Stimulated activated effector memory CD8-positive, alpha-beta T cell treated with anti-CD3 and anti-CD28 coated beads, Interleukin-12 subunit alpha, Interleukin-12 subunit beta, amount 100 ng/mL, for 72 hours (primary cell): ENCODE results near the gene CYP2D6.
A peak's percentile ranks its signal among the peaks of the same experiment; 100 is the strongest.

ENCODE experiments used
- ATAC-seq: fragments of 150-1000 bp; cut with Tn5 transposase; 2 replicates; pipeline ENCODE4 v1.10.0; 2021
- DNase-seq, 2 donors: peaks; one replicate each; pipeline ENCODE4 v3.0.0; 2021 to 2022; ENCODE audit warnings: low spot score in 2 of 2
- H3K27ac Mint-ChIP-seq: one replicate; pipeline ENCODE4 v1.8.0; 2022; ENCODE audit warnings: mild to moderate bottlenecking, mixed read lengths
- H3K36me3 Mint-ChIP-seq: one replicate; pipeline ENCODE4 v1.8.0; 2022; ENCODE audit warnings: mild to moderate bottlenecking, mixed read lengths
- H3K4me1 Mint-ChIP-seq: one replicate; pipeline ENCODE4 v1.8.0; 2022; ENCODE audit warnings: mixed read lengths
- H3K4me3 Mint-ChIP-seq: one replicate; pipeline ENCODE4 v1.8.0; 2022; ENCODE audit warnings: mild to moderate bottlenecking, mixed read lengths
- H3K9me3 Mint-ChIP-seq: one replicate; pipeline ENCODE4 v1.8.0; 2022; ENCODE audit warnings: mixed read lengths

The CYP2D6 gene

DNA sequence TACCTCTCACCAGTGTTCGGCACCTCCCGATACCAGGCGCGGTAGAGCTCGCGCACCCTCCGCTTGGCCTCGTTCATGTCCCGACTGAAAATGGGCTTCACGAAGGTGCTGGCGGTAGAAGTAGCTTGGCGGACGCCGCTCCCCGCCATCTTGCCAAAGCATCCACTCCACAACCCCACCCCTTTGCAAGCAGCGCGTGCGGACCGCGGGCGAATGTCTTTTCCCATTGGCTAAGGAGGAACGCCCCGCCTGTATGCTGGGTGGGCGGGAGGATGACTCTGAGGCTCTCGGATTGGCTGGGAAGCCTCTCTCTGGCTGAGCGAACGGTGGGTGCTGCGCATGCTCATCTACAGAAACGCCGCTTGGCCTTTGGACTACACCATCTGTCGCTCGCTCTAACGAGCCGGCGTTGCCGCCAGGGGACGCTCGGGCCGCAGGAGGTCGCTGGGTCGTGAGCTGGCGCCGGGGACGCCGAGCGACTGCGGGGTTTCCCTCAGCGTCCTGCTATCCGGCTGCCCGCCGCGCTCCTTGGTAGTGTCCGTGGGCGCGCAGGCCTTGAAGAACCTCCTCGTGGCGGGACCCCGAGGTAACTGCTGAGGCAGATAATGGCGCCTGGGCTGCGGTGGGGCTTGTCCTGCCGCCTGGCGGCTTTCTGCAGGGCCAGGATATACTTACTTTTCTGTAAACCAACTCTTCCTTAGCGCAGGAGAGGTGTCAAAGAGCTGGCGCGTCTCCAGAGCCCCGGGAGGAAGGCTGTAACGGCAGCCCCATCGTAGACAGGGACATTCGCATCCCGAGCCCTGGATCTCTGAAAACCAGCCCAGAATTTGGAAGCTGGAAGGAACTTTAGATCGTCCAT lies 39.8 kb downstream of the CYP2D6 start, which contains the start of gene NDUFA6:
Gene NDUFA6, minus strand, starts transcription at position 177 of the 859 bp plus-strand sequence. Its CDS starts 28 bp downstream, at position 149.
- ATAC-seq (peak; percentile 95), DNase-seq (peak; percentile 90 to 97)
- no peaks in the 10 kb centered on the region for H3K9me3 Mint-ChIP-seq
- H3K4me3 Mint-ChIP-seq = peak within 1 kb of the TSS; percentile 94
- peaks cover 47% of the 10 kb centered on the region for H3K36me3 Mint-ChIP-seq
- H3K4me1 Mint-ChIP-seq = peaks cover 15% of the 10 kb centered on the region
- H3K27ac Mint-ChIP-seq = peak within 1 kb of the TSS; percentile 98

DNA sequence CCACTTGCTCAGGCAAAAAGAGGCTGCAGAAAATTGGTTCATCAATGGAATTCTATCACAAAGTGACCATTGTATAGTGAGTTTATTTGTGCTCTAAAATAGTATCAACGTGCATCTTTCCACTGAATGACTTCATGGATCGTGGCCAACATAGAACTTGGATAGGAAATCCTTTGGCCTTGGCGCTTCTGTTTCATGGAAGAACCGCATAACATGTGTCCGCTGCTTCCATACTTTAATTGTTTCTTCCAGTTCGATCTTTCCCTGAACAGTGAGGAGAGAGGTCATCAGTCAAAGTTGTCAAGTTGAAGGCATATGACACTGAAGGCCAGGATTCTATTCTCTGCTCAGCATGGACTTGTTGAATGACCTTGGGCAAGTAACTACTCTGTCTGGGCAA lies 44.6 kb downstream of the CYP2D6 start:
- Mint-ChIP-seq H3K4me3 (no peak overlapping the region), H3K36me3 (peaks cover 93% of the 10 kb centered on the region), H3K27ac (no peak overlapping the region), H3K9me3 (no peaks in the 10 kb centered on the region), H3K4me1 (peaks cover 30% of the 10 kb centered on the region)
- ATAC-seq (no peak), DNase-seq (no peak)

DNA sequence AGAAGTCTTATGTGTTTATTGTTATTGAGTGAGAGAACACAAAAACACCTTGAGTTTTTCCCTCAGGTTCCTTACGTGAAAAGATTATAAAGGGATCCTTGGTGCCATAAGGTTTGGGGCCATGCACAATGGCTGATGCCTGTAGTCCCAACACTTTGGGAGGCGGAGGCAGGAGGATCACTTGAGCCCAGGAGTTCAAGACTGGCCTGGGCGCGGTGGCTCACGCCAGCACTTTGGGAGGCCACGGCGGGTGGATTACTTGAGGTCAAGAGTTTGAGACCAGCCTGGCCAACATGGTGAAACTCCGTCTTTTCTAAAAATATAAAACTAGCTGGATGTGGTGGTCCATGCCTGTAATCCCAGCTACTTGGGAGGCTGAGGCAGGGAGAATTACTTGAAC lies 45.7 kb downstream of the CYP2D6 start:
- H3K9me3 Mint-ChIP-seq = no peaks in the 10 kb centered on the region
- H3K27ac Mint-ChIP-seq = no peak overlapping the region
- peaks cover 28% of the 10 kb centered on the region for H3K4me1 Mint-ChIP-seq
- H3K4me3 Mint-ChIP-seq = no peak overlapping the region
- DNase-seq (no peak), ATAC-seq (no peak)
- H3K36me3 Mint-ChIP-seq = peaks cover 85% of the 10 kb centered on the region

DNA sequence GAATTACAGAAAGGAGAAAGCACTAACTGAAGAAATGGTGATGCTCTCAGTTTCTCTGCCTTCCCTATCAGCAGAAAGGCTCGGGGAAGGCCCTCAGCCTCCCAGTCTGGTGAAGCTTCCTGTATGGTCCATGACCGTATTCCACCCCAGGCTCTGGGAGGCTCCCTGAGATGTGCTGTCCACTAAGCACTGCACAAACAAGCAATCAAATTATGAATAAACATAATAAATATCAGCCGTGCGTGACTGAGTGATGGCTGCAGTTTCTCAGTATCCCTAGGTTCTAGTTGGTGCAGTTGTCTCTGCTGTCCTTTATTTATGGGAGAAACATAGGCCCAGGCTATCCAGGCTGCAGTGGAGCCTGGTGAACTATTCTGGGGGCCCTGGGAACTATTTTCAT lies 47.5 kb downstream of the CYP2D6 start:
- H3K27ac Mint-ChIP-seq = peak overlapping the region; percentile 48
- H3K9me3 Mint-ChIP-seq = no peaks in the 10 kb centered on the region
- H3K36me3 Mint-ChIP-seq = peaks cover 79% of the 10 kb centered on the region
- H3K4me1 Mint-ChIP-seq = peaks cover 25% of the 10 kb centered on the region
- ATAC-seq (no peak), DNase-seq (no peak)
- H3K4me3 Mint-ChIP-seq = no peak overlapping the region

DNA sequence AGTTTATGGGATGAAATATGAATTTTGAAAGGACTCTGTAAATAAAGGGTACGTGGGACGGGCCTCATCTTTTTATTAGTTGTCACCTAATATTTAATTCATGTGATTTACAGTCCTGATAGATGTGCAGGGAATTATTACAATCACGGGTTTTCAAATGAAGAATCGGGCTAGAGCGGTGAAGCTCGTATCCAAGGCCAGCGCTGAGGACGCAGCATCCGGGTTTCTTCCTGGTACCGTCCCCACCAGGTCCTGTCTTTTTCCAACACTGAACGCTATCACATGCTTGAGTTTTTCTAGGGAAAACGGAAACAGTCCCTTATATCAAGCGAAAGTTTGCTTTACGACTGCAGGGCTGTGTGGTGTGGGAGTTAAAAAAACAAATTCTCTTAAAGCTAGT lies 50.3 kb downstream of the CYP2D6 start:
- Mint-ChIP-seq H3K9me3 (no peaks in the 10 kb centered on the region), H3K4me1 (peaks cover 26% of the 10 kb centered on the region), H3K36me3 (peaks cover 54% of the 10 kb centered on the region), H3K27ac (peak overlapping the region; percentile 100), H3K4me3 (peak overlapping the region; percentile 82)
- no peak for DNase-seq
- ATAC-seq = no peak

DNA sequence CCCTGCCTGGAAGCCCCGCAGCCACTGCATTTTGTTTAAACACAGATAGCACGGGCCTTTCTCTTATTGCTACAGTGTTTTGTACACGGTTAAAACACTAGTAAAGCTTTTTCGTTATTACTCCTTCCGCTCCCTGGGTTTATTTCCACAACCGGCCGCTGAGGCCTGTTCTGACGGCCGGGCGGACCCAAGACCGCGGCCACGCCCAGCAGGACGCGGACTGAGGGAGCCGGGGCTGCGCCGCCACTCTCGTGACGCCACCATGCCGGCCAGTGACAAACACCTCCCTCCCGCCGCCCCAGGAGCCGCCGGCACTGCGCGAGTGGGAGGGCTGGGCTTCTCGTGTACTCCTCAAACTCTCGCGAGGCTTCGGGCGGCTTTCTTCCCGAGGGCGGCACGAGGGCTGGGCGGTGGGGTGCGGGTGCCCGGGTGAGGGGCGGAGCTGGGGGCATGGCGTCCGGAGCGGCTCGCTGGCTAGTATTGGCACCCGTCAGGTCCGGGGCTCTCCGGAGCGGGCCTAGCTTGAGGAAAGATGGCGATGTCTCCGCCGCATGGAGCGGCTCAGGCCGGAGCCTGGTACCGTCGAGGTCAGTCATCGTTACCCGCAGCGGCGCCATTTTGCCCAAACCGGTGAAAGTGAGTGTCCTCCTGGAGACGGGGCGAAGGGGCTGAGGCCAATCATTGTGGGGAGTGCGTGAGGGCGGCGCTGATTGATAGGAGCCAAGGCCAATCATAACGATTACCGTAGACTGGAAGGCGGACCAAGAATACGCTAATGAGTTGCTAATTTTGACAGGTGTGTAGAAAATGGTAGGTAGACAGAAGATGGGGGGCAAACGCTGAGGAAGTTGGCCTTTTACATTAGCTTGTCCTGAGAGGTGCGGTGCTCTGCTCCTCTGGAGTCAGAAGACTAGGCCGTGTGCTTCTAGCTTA lies 51.0 kb downstream of the CYP2D6 start, which contains the start of gene SMDT1:
Gene SMDT1, plus strand, starts transcription at position 382 of the 933 bp plus-strand sequence. Its CDS starts 69 bp downstream, at position 451.
- Mint-ChIP-seq H3K4me1 (peaks cover 33% of the 10 kb centered on the region), H3K4me3 (peak within 1 kb of the TSS; percentile 82), H3K27ac (peak within 1 kb of the TSS; percentile 100), H3K9me3 (no peaks in the 10 kb centered on the region), H3K36me3 (peaks cover 47% of the 10 kb centered on the region)
- ATAC-seq = peak; percentile 92
- DNase-seq = peak; percentile 98 to 99

DNA sequence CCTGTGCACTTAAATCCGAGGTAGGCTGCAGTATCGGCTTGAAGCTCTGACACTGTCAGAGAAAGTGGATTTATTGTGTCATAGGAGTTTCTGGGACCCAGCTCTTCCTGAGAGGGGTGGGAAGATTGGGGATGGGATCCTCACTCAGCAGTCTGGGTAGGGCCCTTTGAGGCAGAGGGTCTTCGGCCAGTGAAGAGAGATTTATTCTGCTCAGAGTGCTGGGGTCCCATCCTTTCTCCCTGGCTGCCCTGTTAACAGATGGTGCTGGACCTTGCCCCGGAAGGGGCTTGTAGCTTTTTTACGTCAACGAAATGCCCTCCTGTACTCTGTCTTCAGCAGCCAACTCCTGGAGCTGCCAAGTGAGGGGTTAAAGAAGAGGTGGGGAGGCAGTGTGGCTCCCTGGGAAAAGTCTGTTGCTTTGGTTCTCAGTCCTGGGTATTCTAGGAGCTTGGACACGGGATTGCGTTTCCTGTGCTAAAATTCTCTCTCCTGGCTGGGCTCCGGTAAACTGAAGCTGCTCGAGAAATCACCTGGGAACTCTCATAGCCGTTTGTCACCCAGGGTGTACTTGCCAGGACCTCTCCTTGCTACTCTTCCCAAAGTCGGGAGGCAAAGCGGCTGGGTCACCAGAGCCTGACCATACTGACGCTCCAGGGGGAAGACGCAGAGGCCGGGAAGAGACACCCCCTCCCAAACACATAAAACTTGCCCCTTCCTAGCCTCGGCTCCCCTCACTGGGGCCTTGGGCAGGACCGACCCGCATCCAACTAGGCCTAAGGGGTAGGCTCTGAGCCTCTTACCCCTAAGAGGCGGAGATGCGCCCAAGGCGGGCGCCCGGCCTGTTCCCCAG lies 51.9 kb downstream of the CYP2D6 start:
- DNase-seq (no peak), ATAC-seq (no peak)
- H3K36me3 Mint-ChIP-seq = peaks cover 38% of the 10 kb centered on the region
- peak overlapping the region; percentile 82 for H3K4me3 Mint-ChIP-seq
- peaks cover 33% of the 10 kb centered on the region for H3K4me1 Mint-ChIP-seq
- H3K27ac Mint-ChIP-seq = peak overlapping the region; percentile 100
- H3K9me3 Mint-ChIP-seq = no peaks in the 10 kb centered on the region

DNA sequence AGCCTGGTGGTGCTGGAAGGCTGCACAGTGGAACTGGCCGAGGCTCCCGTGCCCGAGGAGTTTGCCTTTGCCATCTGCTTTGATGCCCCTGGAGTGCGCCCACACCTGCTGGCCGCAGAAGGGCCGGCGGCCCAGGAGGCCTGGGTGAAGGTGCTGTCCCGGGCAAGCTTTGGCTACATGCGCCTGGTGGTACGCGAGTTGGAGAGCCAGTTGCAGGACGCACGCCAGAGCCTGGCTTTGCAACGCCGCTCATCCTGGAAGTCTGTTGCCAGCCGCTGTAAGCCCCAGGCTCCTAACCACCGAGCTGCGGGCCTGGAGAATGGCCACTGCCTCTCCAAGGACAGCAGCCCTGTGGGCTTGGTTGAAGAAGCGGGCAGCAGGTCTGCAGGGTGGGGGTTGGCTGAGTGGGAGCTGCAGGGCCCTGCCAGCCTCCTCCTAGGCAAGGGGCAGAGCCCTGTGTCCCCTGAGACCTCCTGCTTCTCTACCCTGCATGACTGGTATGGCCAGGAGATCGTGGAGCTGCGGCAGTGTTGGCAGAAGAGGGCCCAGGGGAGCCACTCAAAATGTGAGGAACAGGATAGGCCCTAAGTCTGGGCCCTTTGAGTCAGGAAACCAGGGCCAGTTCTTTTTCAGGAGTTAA lies 53.0 kb downstream of the CYP2D6 start:
- no peak for ATAC-seq
- no peak for DNase-seq
- H3K27ac Mint-ChIP-seq = peak overlapping the region; percentile 100
- no peaks in the 10 kb centered on the region for H3K9me3 Mint-ChIP-seq
- H3K36me3 Mint-ChIP-seq = peaks cover 28% of the 10 kb centered on the region
- H3K4me3 Mint-ChIP-seq = no peak overlapping the region
- H3K4me1 Mint-ChIP-seq = peaks cover 39% of the 10 kb centered on the region

DNA sequence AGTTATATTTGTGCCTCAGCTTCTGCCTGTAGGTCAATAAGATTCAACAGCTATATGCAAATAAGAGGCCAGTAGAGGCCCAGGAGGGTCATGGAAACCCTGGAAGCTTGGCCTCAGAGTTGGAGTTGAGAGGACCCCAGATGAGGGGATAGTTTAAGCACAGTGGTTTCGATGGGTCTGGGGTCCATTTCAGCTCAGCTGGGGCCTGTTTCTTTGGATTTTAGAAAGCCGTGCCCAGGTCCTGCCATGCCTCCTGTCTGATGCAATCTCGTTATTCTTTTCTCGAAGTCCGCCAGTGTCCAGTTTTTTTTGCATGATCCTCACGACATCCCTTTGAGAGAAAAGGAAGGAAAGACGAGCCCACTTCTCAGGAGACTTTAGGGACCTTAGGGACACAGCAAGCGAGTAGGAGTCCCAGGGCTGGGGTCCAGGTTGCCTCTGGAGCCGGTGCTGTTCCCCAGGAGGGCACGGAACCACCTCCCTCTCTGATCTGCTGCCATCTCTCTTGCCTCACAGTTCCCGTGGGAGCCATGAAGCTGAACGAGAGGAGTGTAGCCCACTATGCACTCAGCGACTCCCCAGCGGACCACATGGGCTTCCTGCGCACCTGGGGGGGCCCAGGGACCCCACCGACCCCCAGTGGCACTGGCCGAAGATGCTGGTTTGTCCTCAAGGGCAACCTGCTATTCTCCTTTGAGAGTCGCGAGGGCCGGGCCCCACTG lies 53.7 kb downstream of the CYP2D6 start:
- peaks cover 32% of the 10 kb centered on the region for H3K4me1 Mint-ChIP-seq
- peaks cover 22% of the 10 kb centered on the region for H3K36me3 Mint-ChIP-seq
- DNase-seq (no peak), ATAC-seq (no peak)
- H3K9me3 Mint-ChIP-seq = no peaks in the 10 kb centered on the region
- H3K4me3 Mint-ChIP-seq = no peak overlapping the region
- no peak overlapping the region for H3K27ac Mint-ChIP-seq
